GM12878 (cell line): ENCODE measurements around the gene LNX2. TPM values are rescaled to one million over a fixed set of nuclear protein-coding genes. Genes with fewer than 3 reads are reported as not detected.

Experiments used
- EGR1 ChIP-seq, 2 experiments: IDR thresholded peaks; 1 replicate in 1 of 2; 2 replicates in 1 of 2; pipeline ENCODE4 v1.6.1; 2011 to 2012; ENCODE audit warnings: low read depth in 2 of 2, low read length in 2 of 2, borderline replicate concordance in 1 of 2, mild to moderate bottlenecking in 1 of 2, moderate library complexity in 1 of 2
- ESRRA ChIP-seq: IDR thresholded peaks from 2 replicates; pipeline ENCODE4 v1.6.1; 2012; ENCODE audit warnings: mild to moderate bottlenecking, low read length, improper control_type of control experiment
- MYB ChIP-seq: fragments of 150-350 bp; IDR thresholded peaks from 2 replicates; pipeline ENCODE4 v1.6.1; 2014; ENCODE audit warnings: mild to moderate bottlenecking, low read depth, low read length, borderline replicate concordance
- POU2F2 ChIP-seq: IDR thresholded peaks from 3 replicates; pipeline ENCODE4 v1.6.1; 2011; ENCODE audit warnings: low read depth, mild to moderate bottlenecking, low read length, borderline replicate concordance
- RAD51 ChIP-seq: fragments of 450-650 bp; IDR thresholded peaks from 2 replicates; pipeline ENCODE4 v1.6.1; 2016; ENCODE audit warnings: moderate library complexity, mild to moderate bottlenecking, inconsistent platforms
- RCOR1 ChIP-seq: conservative IDR thresholded peaks from 2 replicates; pipeline ENCODE4 v1.6.1; 2012; ENCODE audit warnings: low read depth, low read length, improper control_type of control experiment
- SMAD1 ChIP-seq: fragments of 450-650 bp; IDR thresholded peaks from 2 replicates; pipeline ENCODE4 v1.6.1; 2018; ENCODE audit warnings: mild to moderate bottlenecking, low read depth; ENCODE audit not compliant: partially characterized antibody
- SMARCA5 ChIP-seq: fragments of 450-650 bp; IDR thresholded peaks from 2 replicates; pipeline ENCODE4 v1.6.1; 2017; ENCODE audit warnings: mild to moderate bottlenecking
- SPI1 ChIP-seq: IDR thresholded peaks from 2 replicates; pipeline ENCODE4 v1.6.1; 2011; ENCODE audit warnings: low read depth, mild to moderate bottlenecking, low read length, moderate library complexity, borderline replicate concordance; ENCODE audit not compliant: insufficient read depth
- SREBF1 ChIP-seq: IDR thresholded peaks from 2 replicates; pipeline ENCODE4 v1.6.1; 2012; ENCODE audit warnings: mild to moderate bottlenecking, low read length
- SRF ChIP-seq, 2 experiments: IDR thresholded peaks; 2 replicates each; pipeline ENCODE4 v1.6.1; 2011; ENCODE audit warnings: low read depth in 2 of 2, low read length in 2 of 2, mild to moderate bottlenecking in 1 of 2, moderate library complexity in 1 of 2
- TBL1XR1 ChIP-seq: IDR thresholded peaks from 2 replicates; pipeline ENCODE4 v1.6.1; 2012; ENCODE audit warnings: low read depth, low read length, improper control_type of control experiment
- YY1 ChIP-seq: IDR thresholded peaks from 2 replicates; pipeline ENCODE4 v1.6.1; 2011; ENCODE audit warnings: low read depth, mild to moderate bottlenecking, low read length
- ZNF207 ChIP-seq: fragments of 450-650 bp; IDR thresholded peaks from 2 replicates; pipeline ENCODE4 v1.6.1; 2014; ENCODE audit warnings: antibody characterized with exemption, mild to moderate bottlenecking, borderline replicate concordance
- ZZZ3 ChIP-seq: IDR thresholded peaks from 2 replicates; pipeline ENCODE4 v1.6.1; 2011; ENCODE audit warnings: low read depth; ENCODE audit not compliant: control insufficient read depth, insufficient read length
- polyA plus RNA-seq, 11 experiments: library from polyadenylated mRNA; depleted of rRNA in 4 of 11; unstranded in 6 of 11; stranded (reverse) in 5 of 11; fragments of >200 nt; fragmentation: Nextera tagmentation in 4 of 11; fragmentation: Illumina TruSeq in 1 of 11; extraction: Ambion mirVana in 4 of 11; extraction: Trizol in 1 of 11; gene quantifications; 1 replicate in 1 of 11; 2 replicates in 10 of 11; pipeline versions ENCODE4 v1.2.1 to v1.2.3, GENCODE V29; 2011 to 2016; ENCODE audit warnings: inconsistent platforms in 2 of 11, missing spikeins in 2 of 11, low read depth in 1 of 11
- total RNA-seq, 4 experiments: library from RNA; depleted of rRNA in 3 of 4; stranded (reverse); fragments of >200 nt in 3 of 4; fragmentation: Illumina TruSeq in 1 of 4; extraction: Trizol in 1 of 4; gene quantifications; 2 replicates each; pipeline versions ENCODE4 v1.2.1 to v1.2.3, GENCODE V29; 2013 to 2021
- TF ChIP-seq, protein P1 (sequence below): fragments of 450-650 bp; formaldehyde crosslinking; IDR thresholded peaks from 2 replicates; pipeline ENCODE4 v1.4.0; 2020; ENCODE audit warnings: mild to moderate bottlenecking, moderate library complexity
- TF ChIP-seq, protein P2 (sequence below): fragments of 450-650 bp; IDR thresholded peaks from 2 replicates; pipeline ENCODE4 v1.6.1; 2017; ENCODE audit warnings: mild to moderate bottlenecking, moderate library complexity
- TF ChIP-seq, protein P3 (sequence below): IDR thresholded peaks from 2 replicates; pipeline ENCODE4 v1.6.1; 2012; ENCODE audit warnings: low read depth, low read length, improper control_type of control experiment
- TF ChIP-seq, protein P4 (sequence below), 3 experiments: IDR thresholded peaks in 2 of 3; conservative IDR thresholded peaks in 1 of 3; 2 replicates each; pipeline ENCODE4 v1.5.1; 2011; ENCODE audit warnings: low read depth in 3 of 3, low read length in 3 of 3, mild to moderate bottlenecking in 3 of 3, control low read depth in 2 of 3, moderate library complexity in 2 of 3, inconsistent platforms in 1 of 3, mixed read lengths in 1 of 3; ENCODE audit not compliant: control insufficient read depth in 2 of 3, insufficient read depth in 1 of 3; ENCODE audit errors: extremely low read depth in 1 of 3
- TF ChIP-seq, protein P5 (sequence below): fragments of 450-650 bp; IDR thresholded peaks from 2 replicates; pipeline ENCODE4 v1.6.1; 2014; ENCODE audit warnings: mild to moderate bottlenecking

LNX2 gene
- total and polyA plus RNA-seq, 10 of the 15 experiments (the other 5 are each of a cell fraction or from before 2014, with no cell fraction given) = 1.3 to 7.7 (median 4.4) TPM

DNA sequence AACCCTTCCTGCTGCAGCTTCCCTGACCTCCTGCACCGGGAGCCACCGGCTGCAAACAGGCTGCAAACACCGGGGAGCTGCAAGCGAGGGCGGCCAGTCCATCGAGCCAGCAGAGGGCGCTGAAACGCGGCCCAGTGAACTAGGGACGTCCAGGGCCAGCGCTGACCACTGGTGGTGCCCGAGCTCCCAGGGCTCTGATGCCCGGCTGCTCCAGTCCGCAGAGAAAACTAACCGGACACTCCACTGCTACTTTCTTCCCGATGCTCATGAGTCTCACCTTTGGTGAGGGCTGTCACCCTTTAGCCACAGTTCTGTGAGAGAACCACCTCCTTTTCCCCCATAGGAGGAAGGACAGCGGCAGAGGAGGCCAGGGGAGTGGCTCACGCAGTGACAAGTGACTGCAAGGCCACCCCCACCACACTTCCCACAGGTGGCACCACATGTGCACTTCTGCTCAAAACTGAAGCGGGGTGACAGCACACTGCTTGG lies 87.1 kb downstream of the LNX2 start (continued):
- TF ChIP-seq, protein P1, sequence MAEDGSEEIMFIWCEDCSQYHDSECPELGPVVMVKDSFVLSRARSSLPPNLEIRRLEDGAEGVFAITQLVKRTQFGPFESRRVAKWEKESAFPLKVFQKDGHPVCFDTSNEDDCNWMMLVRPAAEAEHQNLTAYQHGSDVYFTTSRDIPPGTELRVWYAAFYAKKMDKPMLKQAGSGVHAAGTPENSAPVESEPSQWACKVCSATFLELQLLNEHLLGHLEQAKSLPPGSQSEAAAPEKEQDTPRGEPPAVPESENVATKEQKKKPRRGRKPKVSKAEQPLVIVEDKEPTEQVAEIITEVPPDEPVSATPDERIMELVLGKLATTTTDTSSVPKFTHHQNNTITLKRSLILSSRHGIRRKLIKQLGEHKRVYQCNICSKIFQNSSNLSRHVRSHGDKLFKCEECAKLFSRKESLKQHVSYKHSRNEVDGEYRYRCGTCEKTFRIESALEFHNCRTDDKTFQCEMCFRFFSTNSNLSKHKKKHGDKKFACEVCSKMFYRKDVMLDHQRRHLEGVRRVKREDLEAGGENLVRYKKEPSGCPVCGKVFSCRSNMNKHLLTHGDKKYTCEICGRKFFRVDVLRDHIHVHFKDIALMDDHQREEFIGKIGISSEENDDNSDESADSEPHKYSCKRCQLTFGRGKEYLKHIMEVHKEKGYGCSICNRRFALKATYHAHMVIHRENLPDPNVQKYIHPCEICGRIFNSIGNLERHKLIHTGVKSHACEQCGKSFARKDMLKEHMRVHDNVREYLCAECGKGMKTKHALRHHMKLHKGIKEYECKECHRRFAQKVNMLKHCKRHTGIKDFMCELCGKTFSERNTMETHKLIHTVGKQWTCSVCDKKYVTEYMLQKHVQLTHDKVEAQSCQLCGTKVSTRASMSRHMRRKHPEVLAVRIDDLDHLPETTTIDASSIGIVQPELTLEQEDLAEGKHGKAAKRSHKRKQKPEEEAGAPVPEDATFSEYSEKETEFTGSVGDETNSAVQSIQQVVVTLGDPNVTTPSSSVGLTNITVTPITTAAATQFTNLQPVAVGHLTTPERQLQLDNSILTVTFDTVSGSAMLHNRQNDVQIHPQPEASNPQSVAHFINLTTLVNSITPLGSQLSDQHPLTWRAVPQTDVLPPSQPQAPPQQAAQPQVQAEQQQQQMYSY (CRISPR knock-in tag) = no peak
- TF ChIP-seq, protein P2, sequence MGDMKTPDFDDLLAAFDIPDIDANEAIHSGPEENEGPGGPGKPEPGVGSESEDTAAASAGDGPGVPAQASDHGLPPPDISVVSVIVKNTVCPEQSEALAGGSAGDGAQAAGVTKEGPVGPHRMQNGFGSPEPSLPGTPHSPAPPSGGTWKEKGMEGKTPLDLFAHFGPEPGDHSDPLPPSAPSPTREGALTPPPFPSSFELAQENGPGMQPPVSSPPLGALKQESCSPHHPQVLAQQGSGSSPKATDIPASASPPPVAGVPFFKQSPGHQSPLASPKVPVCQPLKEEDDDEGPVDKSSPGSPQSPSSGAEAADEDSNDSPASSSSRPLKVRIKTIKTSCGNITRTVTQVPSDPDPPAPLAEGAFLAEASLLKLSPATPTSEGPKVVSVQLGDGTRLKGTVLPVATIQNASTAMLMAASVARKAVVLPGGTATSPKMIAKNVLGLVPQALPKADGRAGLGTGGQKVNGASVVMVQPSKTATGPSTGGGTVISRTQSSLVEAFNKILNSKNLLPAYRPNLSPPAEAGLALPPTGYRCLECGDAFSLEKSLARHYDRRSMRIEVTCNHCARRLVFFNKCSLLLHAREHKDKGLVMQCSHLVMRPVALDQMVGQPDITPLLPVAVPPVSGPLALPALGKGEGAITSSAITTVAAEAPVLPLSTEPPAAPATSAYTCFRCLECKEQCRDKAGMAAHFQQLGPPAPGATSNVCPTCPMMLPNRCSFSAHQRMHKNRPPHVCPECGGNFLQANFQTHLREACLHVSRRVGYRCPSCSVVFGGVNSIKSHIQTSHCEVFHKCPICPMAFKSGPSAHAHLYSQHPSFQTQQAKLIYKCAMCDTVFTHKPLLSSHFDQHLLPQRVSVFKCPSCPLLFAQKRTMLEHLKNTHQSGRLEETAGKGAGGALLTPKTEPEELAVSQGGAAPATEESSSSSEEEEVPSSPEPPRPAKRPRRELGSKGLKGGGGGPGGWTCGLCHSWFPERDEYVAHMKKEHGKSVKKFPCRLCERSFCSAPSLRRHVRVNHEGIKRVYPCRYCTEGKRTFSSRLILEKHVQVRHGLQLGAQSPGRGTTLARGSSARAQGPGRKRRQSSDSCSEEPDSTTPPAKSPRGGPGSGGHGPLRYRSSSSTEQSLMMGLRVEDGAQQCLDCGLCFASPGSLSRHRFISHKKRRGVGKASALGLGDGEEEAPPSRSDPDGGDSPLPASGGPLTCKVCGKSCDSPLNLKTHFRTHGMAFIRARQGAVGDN = no peak
- TF ChIP-seq SREBF1 (no peak), ZNF207 (no peak), POU2F2 (no peak), YY1 (0 out of 2 replicates have a peak, but pooled peaks have one; percentile 21), RAD51 (no peak), ZZZ3 (no peak), SRF (IDR thresholded peaks at IDR 0.05; ENCODE audit: low read depth in 2 of 2, low read length in 2 of 2) (no peak), ESRRA (no peak), SMARCA5 (peak; percentile 69), EGR1 (IDR thresholded peaks at IDR 0.05; ENCODE audit: borderline replicate concordance in 1 of 2, low read depth in 2 of 2, low read length in 2 of 2) (no peak), TBL1XR1 (no peak), SPI1 (no peak), RCOR1 (no peak), SMAD1 (no peak), MYB (no peak)
- TF ChIP-seq, protein P3, sequence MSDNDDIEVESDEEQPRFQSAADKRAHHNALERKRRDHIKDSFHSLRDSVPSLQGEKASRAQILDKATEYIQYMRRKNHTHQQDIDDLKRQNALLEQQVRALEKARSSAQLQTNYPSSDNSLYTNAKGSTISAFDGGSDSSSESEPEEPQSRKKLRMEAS = no peak
- TF ChIP-seq, protein P4, sequence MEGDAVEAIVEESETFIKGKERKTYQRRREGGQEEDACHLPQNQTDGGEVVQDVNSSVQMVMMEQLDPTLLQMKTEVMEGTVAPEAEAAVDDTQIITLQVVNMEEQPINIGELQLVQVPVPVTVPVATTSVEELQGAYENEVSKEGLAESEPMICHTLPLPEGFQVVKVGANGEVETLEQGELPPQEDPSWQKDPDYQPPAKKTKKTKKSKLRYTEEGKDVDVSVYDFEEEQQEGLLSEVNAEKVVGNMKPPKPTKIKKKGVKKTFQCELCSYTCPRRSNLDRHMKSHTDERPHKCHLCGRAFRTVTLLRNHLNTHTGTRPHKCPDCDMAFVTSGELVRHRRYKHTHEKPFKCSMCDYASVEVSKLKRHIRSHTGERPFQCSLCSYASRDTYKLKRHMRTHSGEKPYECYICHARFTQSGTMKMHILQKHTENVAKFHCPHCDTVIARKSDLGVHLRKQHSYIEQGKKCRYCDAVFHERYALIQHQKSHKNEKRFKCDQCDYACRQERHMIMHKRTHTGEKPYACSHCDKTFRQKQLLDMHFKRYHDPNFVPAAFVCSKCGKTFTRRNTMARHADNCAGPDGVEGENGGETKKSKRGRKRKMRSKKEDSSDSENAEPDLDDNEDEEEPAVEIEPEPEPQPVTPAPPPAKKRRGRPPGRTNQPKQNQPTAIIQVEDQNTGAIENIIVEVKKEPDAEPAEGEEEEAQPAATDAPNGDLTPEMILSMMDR (IDR thresholded peaks at IDR 0.05 in 2 of 3, conservative IDR thresholded peaks at IDR 0.05 in 1 of 3; ENCODE audit: control insufficient read depth in 2 of 3, extremely low read depth in 1 of 3, insufficient read depth in 1 of 3, low read depth in 3 of 3, low read length in 3 of 3) = peak; percentile 69 to 87 (median 79)
- TF ChIP-seq, protein P5, sequence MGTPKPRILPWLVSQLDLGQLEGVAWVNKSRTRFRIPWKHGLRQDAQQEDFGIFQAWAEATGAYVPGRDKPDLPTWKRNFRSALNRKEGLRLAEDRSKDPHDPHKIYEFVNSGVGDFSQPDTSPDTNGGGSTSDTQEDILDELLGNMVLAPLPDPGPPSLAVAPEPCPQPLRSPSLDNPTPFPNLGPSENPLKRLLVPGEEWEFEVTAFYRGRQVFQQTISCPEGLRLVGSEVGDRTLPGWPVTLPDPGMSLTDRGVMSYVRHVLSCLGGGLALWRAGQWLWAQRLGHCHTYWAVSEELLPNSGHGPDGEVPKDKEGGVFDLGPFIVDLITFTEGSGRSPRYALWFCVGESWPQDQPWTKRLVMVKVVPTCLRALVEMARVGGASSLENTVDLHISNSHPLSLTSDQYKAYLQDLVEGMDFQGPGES = no peak
